HG03066 (cell line): ENCODE results near the gene HAP1.

Experiments used
- ATAC-seq: cut with Tn5 transposase; IDR thresholded peaks from one replicate; pipeline ENCODE4 v1.9.1; 2021; ENCODE audit warnings: low read depth; ENCODE audit not compliant: unreplicated experiment

HAP1 gene

GRCh38 chr17:41763327-41763726 is 28.9 kb upstream of the HAP1 start:
- ATAC-seq: no peak

GRCh38 chr17:41762841-41763240 is 28.4 kb upstream of the HAP1 start:
- ATAC-seq: no peak

GRCh38 chr17:41762391-41762790 is 27.9 kb upstream of the HAP1 start:
- ATAC-seq: no peak

GRCh38 chr17:41760878-41761277 is 26.4 kb upstream of the HAP1 start:
- no peak for ATAC-seq

- ATAC-seq: no peak
Measured at GRCh38 chr17:41758601-41759000, 24.2 kb upstream of the HAP1 start.

GRCh38 chr17:41754066-41754465 is 19.6 kb upstream of the HAP1 start:
- no peak for ATAC-seq

DNA sequence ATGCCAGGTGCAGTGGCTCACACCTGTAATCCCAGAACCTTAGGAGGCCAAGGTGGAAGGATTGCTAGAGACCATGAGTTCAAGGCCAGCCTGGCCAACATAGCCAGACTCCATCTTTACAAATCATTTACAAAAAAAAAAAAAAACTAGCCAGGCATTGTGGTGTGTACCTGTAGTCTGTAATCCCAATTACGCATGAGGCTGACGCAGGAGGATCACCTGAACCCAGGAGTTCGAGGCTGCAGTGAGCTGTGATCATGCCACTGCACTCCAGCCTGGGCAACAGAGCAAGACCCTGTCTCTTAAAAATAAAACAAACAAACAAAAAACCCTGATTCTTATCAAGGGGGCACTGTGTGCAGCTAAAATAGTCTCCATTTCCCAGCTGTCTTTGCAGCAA is 16.8 kb upstream of the HAP1 start:
- no peak for ATAC-seq

GRCh38 chr17:41750862-41751261 is 16.4 kb upstream of the HAP1 start:
- no peak for ATAC-seq

- ATAC-seq: no peak
Measured at GRCh38 chr17:41748275-41748674, 13.8 kb upstream of the HAP1 start.

DNA sequence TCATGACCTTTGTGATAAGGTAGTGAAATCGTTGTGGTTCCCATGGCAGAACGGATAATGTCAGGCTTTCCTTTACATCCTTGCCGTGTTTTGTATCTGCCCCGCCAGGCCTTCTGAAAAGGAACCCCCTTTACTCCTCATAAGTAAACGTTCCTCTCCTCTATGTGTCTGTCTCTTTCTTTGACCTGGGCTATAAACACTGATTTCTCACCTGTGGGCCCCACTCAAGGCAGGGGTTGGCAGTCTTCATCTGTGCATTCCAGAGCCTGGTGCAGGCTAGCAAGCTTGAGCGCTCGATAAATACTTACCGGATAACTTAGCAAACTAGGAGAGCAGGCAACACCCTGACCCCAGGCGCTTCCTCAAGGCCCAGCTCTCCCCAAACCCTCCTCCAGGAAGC is 7.3 kb upstream of the HAP1 start:
- ATAC-seq: no peak

GRCh38 chr17:41740506-41740905 is 6.1 kb upstream of the HAP1 start:
- ATAC-seq: no peak

- no peak for ATAC-seq
Measured at GRCh38 chr17:41739661-41740352, 5.4 kb upstream of the HAP1 start.

DNA sequence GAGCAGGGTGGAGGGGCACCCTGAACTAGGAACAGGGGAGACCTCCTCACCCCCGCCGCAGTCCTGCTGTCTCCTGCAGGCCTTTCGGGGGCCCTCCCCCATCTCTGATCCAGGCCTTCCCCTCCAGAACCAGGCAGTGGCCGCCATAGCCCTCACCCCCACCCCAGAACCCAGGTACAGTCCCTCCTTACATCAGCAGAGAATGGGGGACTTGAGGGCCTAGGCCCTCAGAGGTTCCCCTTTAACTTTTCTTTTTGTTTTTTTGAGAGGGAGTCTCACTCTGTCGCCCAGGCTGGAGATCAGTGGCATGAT is 4.3 kb upstream of the HAP1 start:
- no peak for ATAC-seq

DNA sequence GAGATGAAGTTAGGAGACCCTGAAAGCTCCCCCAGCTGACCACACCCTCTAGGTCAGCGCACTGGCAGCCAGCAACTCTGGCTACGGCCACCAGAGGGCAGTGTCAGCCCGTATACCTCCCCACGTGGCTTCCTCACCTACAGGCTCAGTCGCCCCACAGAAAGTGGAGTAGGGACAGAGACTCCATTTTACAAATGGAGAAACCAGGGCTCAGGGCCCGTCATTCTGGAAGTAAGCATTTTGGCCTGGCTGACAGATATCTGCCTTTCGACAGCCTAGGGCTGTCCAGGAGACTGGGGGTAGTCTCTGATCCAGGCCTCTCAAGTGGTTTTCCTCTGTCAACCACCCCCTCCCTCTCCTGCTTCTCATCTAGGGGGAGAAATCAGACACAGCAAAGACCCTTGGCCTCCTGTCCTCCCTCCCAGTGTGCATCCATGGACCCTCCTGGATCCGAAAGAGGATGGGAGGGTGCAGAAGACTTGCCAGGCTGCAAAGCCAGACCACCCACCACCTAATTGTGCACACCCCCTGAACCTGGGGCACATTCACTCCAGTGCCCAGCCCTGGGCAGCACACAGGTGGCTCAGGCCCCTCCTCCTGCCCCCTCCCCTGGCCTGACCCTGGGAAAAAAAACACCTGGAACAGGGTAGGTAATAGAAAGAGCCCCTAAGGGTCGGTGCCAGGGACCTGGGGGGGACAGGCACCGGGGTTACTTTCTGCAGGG is 3.8 kb upstream of the HAP1 start:
- no peak for ATAC-seq

DNA sequence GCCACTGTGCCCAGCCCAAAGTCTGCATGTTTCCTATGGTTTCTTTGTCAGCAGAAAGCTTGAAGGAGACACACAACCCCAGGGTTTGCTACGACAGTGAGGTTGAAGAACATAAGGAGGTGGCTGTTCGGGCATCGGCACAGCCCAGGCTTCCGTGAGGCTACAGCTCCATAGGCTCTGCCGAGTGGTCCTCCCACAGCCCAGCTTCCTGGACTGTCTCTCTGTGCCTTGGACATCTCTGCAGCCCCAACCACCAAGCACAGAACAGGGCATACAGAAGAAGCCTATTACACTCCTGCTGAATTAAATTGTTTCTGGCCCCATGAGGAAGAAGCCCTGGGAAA is 3.2 kb upstream of the HAP1 start:
- no peak for ATAC-seq

- ATAC-seq: no peak
Measured at GRCh38 chr17:41736983-41737679, 2.7 kb upstream of the HAP1 start.

GRCh38 chr17:41735744-41736143 is 1.3 kb upstream of the HAP1 start:
- no peak for ATAC-seq

DNA sequence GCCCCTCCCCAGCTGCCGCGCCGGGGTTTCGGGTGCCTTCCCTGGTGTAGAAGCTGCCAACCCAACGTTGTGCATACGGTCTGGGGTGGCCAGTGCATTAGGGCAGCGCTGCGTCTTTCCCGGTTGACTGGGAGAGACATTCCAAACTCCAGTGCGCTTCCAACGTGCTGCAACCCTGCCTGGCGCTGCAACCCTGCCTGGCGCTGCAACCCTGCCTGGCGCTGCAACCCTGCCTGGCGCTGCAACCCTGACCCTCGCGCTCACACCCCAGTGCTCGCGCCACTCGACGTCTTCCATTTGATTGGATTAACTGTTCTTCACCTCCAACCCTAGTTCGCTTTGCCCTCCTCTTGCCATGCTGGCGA is 488 bp upstream of the HAP1 start:
- ATAC-seq: no peak

DNA sequence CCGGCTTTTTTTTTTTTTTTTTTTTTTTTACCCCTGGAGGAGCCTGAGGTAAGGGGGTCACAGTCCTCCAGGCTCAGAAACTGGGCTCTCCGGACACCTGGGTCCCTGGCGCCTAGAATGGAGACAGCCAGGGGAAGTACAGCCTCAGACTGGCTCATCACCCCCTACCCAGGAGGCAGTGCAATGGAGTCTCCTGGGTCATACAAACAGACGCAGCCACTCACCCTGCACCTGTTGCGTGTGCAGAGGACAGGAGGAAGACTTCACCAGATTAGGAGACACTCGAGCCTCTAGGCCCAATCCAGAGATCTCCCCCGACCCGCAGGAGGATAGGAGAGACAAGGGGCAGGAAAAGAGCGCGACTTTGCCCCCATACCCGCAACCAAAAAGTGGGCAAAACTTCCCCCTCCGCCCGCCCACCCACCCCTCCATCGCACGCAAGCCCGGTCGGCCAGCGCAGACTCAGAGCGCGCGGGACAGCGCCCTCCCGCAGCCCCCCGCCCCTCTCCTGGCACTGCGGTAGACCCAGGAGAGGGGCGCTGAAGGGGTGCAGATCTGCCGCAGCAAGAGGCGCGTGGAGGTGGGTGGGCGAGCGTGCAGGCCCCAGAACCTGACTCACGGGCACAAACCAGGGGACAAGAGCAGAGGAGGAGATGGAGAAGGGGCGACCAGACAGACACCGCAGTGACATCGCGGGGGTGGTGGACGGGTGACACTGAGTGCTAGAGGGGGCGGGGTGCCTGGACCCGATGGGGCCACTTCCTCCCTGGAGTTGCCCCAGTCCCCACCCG is 900 bp downstream of the HAP1 start:
- no peak for ATAC-seq

DNA sequence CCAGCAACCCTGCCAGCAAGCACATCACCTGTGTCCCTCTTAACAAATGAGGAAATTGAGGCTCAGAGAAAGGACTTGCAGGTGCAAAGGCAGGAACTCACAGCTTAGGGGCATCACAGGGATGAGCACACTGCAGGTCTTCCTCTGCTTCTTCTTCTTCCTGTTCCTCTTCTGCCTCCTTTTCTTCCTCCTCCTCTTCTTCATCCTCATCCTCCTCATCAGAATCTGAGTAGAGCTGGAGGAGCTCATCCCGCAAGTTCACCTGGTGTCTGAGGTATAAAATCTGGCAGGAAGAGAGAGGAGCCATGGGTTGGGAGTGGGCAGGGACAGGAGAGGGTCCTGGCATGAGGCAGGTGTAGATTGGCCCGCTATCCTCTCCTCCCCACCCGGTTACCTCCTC is 2.6 kb downstream of the HAP1 start:
- ATAC-seq: no peak

GRCh38 chr17:41730479-41730878 is 4.0 kb downstream of the HAP1 start:
- no peak for ATAC-seq
